Measurements from ENCODE around the gene NDUFS5. TPM values are rescaled to one million over a fixed set of nuclear protein-coding genes. Genes with fewer than 3 reads are reported as not detected.
"Not testable (repeated sequence)": the region's sequence is repeated elsewhere in the genome, so short reads cannot be mapped to it uniquely, and the experiment has no call there.

Gene NDUFS5
- total RNA-seq, 4 donors from 2014 or later, result 300 to 553 (median 521) TPM

- H3K4me3 ChIP-seq, result no peak overlapping the region
- no peak overlapping the region for H3K27ac ChIP-seq
- H3K4me1 ChIP-seq, result peaks cover 0 to 14% (median 0%) of the 10 kb centered on the region in 3 donors
- no peak for ATAC-seq
- TF ChIP-seq POLR2A (IDR thresholded peaks at IDR 0.05) (no peak), EP300 (IDR thresholded peaks at IDR 0.05) (no peak), CTCF (IDR thresholded peaks at IDR 0.05) (no peak), POLR2AphosphoS5 (IDR thresholded peaks at IDR 0.05) (no peak)
- no peaks in the 10 kb centered on the region for H3K9me3 ChIP-seq
- 43 to 89% methylated on average over 2 of the region's 2 CpGs for WGBS, 2 donors (ENCODE audit: low coverage in 1 of 2)
- no peaks in the 10 kb centered on the region for H3K27me3 ChIP-seq
- peaks cover 3 to 100% of the 10 kb centered on the region in 2 donors for H3K36me3 ChIP-seq
Measured at GRCh38 chr1:39003794-39004193, 22.4 kb upstream of the NDUFS5 start.

DNA sequence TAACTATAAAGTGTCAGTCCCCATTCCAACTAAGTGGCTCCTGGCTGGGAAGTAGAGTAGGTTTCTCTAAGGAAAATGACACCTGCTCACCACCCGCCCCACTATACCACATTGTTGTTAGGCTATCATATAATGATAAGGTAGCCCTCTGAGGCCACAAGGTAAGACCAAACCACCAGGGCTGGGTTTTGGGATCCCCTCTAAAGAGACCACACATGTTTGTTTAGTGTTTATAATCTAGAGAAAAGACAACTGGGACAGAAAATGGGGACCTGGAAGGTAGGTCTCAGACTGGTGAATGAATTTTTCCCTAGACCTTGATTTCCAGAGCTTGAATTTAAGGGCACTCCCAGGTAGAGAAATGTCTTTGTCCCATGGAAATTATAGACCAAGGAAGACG is 19.9 kb upstream of the NDUFS5 start:
- H3K27me3 ChIP-seq, result no peaks in the 10 kb centered on the region
- H3K4me3 ChIP-seq, result no peak overlapping the region
- WGBS, 2 donors (ENCODE audit: low coverage in 1 of 2), result 82 to 95% methylated on average over 1 to 2 of the region's 2 CpGs
- H3K9me3 ChIP-seq, result no peaks in the 10 kb centered on the region
- TF ChIP-seq CTCF (IDR thresholded peaks at IDR 0.05), result no peak
- TF ChIP-seq EP300 (IDR thresholded peaks at IDR 0.05), result no peak
- no peak for TF ChIP-seq POLR2A (IDR thresholded peaks at IDR 0.05)
- no peak for TF ChIP-seq POLR2AphosphoS5 (IDR thresholded peaks at IDR 0.05)
- no peak for ATAC-seq
- H3K4me1 ChIP-seq, result peaks cover 0 to 11% (median 0%) of the 10 kb centered on the region in 3 donors
- H3K36me3 ChIP-seq, result peaks cover 3 to 100% of the 10 kb centered on the region in 2 donors
- no peak overlapping the region for H3K27ac ChIP-seq

DNA sequence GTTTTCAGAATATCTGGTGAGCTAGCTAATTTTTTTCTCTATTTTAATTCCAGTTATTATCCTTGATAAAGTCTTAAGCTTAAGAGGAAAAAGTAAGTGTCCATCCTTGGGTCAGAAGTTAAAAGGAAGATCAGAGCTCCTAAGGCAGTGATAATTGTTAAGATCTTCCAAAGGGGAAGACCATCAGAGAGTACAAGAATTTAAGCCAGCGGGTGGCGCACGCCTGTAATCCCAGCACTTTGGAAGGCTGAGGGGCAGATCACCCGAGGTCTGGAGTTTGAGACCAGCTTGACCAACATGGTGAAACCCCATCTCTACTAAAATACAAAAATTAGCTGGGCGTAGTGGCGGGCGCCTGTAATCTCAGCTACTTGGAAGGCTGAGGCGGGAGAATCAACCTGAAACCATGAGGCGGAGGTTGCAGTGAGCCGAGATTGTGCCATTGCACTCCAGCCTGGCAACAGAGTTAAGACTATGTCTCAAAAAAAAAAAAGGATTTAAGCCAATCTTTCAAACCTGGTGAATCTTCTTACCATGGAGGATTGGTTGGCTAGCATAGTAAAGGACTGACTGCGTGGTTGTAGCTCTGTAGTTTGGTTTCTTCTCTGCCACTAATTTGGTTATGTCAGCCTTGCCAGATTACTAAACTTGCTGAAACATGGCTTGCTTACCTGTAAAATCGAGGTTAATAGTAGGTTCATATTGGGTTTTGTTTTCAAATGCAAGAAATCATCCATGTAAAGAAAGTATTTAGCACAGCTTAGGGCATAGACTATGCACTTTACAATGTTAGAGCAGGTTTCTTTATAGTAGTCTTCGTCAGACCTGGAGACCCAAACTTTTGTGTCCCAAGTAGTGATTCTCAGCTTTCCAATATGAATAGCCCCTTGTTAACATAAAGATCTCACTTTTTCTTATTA is 19.2 kb upstream of the NDUFS5 start:
- Histone ChIP-seq H3K27ac (no peak overlapping the region), H3K4me3 (no peak overlapping the region), H3K9me3 (no peaks in the 10 kb centered on the region), H3K4me1 (peaks cover 0 to 11% (median 0%) of the 10 kb centered on the region in 3 donors), H3K36me3 (peaks cover 3 to 100% of the 10 kb centered on the region in 2 donors), H3K27me3 (no peaks in the 10 kb centered on the region)
- ATAC-seq, result no peak
- WGBS, 2 donors (ENCODE audit: low coverage in 1 of 2), result 86% methylated on average over 11 to 13 of the region's 13 CpGs
- TF ChIP-seq POLR2AphosphoS5 (IDR thresholded peaks at IDR 0.05), result no peak
- no peak for TF ChIP-seq CTCF (IDR thresholded peaks at IDR 0.05)
- TF ChIP-seq EP300 (IDR thresholded peaks at IDR 0.05), result no peak
- no peak for TF ChIP-seq POLR2A (IDR thresholded peaks at IDR 0.05)

DNA sequence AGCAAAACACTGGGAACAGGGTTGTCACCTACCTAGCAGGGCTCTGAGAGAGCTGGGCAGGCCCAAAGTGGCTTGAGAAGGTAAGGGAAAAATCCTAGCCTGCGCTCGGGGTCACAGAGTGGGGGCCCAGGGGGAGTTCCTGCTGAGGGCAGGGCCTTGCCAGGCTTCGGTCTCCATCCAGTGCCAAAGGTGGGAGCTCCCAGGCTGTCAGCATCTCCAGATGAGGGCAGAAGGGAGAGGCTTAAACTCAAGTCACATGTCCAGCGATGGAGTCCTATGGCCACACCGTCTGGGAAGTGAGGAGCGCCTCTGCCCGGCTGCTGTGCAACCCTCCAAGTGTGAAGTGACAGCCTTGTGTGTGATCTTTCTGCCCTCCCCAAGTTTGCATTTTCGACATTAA is 11.2 kb upstream of the NDUFS5 start:
- H3K4me1 ChIP-seq, H3K9me3 ChIP-seq, ATAC-seq, H3K27ac ChIP-seq, H3K27me3 ChIP-seq, H3K4me3 ChIP-seq: not testable (repeated sequence)
- WGBS, 2 donors (ENCODE audit: low coverage in 1 of 2), result 75 to 88% methylated on average over 3 to 6 of the region's 8 CpGs
- H3K36me3 ChIP-seq, result peaks cover 0 to 33% of the 10 kb centered on the region in 2 donors

GRCh38 chr1:39016604-39017171 is 9.5 kb upstream of the NDUFS5 start:
- TF ChIP-seq POLR2A (IDR thresholded peaks at IDR 0.05), result no peak
- no peak for TF ChIP-seq EP300 (IDR thresholded peaks at IDR 0.05)
- Histone ChIP-seq H3K27ac (no peak overlapping the region), H3K9me3 (no peaks in the 10 kb centered on the region), H3K36me3 (peaks cover 0 to 15% of the 10 kb centered on the region in 2 donors), H3K27me3 (no peaks in the 10 kb centered on the region), H3K4me3 (no peak overlapping the region), H3K4me1 (no peaks in the 10 kb centered on the region)
- no peak for ATAC-seq
- 59 to 67% methylated on average over 3 to 9 of the region's 10 CpGs for whole genome bisulfite sequencing, 2 donors (ENCODE audit: low coverage in 1 of 2)
